HepG2 (cell line): Measurements from ENCODE around the gene GNAT2. TPM values are rescaled to one million over a fixed set of nuclear protein-coding genes. Genes with fewer than 3 reads are reported as not detected.

Experiments
- ATAC-seq: fragments of 200-7000 bp; cut with Tn5 transposase; 3 replicates; pipeline ENCODE4 v1.9.1; 2020; ENCODE audit warnings: mild to moderate bottlenecking, moderate library complexity
- BruUV-seq: library from RNA; stranded (reverse); fragments of 400-500 nt; replicated peaks from 2 replicates; lab custom pipeline; 2021; lab: Mats Ljungman, UMichigan
- CTCF ChIA-PET: fragments of 300-600 bp; formaldehyde crosslinking; extraction: SDS; loops from one replicate; lab custom pipeline; 2021; ENCODE audit warnings: low total read pairs, inconsistent platforms, low intra/inter-chr PET ratio; lab: Yijun Ruan, JAX
- POLR2A ChIA-PET: fragments of 350-600 bp; sonication (Branson Sonifier 250); formaldehyde crosslinking; loops from one replicate; lab custom pipeline; 2020; ENCODE audit warnings: antibody characterized with exemption, inconsistent platforms; lab: Yijun Ruan, JAX
- DNase-seq: peaks from one replicate; pipeline ENCODE4 v3.0.0-alpha.2; 2015; ENCODE audit warnings: low spot score
- FAIRE-seq: peaks from 3 replicates; lab custom pipeline; 2011; peaks lifted over from hg19 to GRCh38; lab: Jason Lieb, UNC
- H2AFZ ChIP-seq: one replicate; pipeline ENCODE4 v1.6.1; 2011; ENCODE audit warnings: low read length, inconsistent platforms
- H3K27ac ChIP-seq: fragments of 300-600 bp; 3 replicates; pipeline ENCODE4 v1.8.0; 2011; ENCODE audit warnings: mixed run types, mild to moderate bottlenecking, mixed read lengths, low read length, inconsistent platforms; ENCODE audit not compliant: insufficient read depth; ENCODE audit errors: extremely low read length
- H3K27me3 ChIP-seq, 2 experiments: fragments of 200-600 bp in 1 of 2; 2 replicates in 1 of 2; 3 replicates in 1 of 2; pipeline versions ENCODE4 v1.6.0 to v1.8.0; 2011; ENCODE audit warnings: low read length in 2 of 2, mild to moderate bottlenecking in 2 of 2, moderate library complexity in 2 of 2, inconsistent platforms in 1 of 2; ENCODE audit not compliant: insufficient read depth in 2 of 2, control insufficient read depth in 1 of 2
- H3K36me3 ChIP-seq, 2 experiments: fragments of 200-600 bp in 1 of 2; replicated peaks in 1 of 2; 2 replicates in 1 of 2; 3 replicates in 1 of 2; pipeline versions ENCODE4 v1.5.1 to v1.8.0; 2011; ENCODE audit warnings: low read length in 2 of 2, inconsistent platforms in 1 of 2; ENCODE audit not compliant: insufficient read depth in 2 of 2, control insufficient read depth in 1 of 2
- H3K4me1 ChIP-seq: 2 replicates; pipeline ENCODE4 v1.5.1; 2012; ENCODE audit warnings: low read length, inconsistent platforms; ENCODE audit not compliant: insufficient read depth
- H3K4me2 ChIP-seq: 2 replicates; pipeline ENCODE4 v1.6.0; 2011; ENCODE audit warnings: low read depth, low read length, inconsistent platforms
- H3K4me3 ChIP-seq, 3 experiments: fragments of 200-600 bp in 1 of 3; sonication (generic), shearing (Covaris generic) in 1 of 3; replicated peaks in 1 of 3; 2 replicates each; pipeline ENCODE4 v1.5.1; 2011 to 2016; ENCODE audit warnings: low read length in 3 of 3, inconsistent platforms in 2 of 3, low read depth in 2 of 3, mild to moderate bottlenecking in 2 of 3, control low read depth in 1 of 3, mixed read lengths in 1 of 3; ENCODE audit not compliant: insufficient read depth in 1 of 3
- H3K79me2 ChIP-seq: one replicate; pipeline ENCODE4 v1.6.1; 2011; ENCODE audit warnings: low read length, inconsistent platforms; ENCODE audit not compliant: insufficient read depth
- H3K9ac ChIP-seq: 2 replicates; pipeline ENCODE4 v1.6.0; 2011; ENCODE audit warnings: mild to moderate bottlenecking, low read depth, low read length, inconsistent platforms; ENCODE audit not compliant: insufficient read depth
- H3K9me3 ChIP-seq: 2 replicates; pipeline ENCODE4 v1.5.1; 2012; ENCODE audit warnings: mild to moderate bottlenecking, low read length
- H4K20me1 ChIP-seq: 2 replicates; pipeline ENCODE4 v1.6.0; 2011; ENCODE audit warnings: inconsistent platforms, mild to moderate bottlenecking, low read length, moderate library complexity; ENCODE audit not compliant: insufficient read depth
- ARNT ChIP-seq: fragments of 450-650 bp; IDR thresholded peaks from 2 replicates; pipeline ENCODE4 v1.6.1; 2017
- CBX5 ChIP-seq: sonication (generic); formaldehyde crosslinking; IDR thresholded peaks from 2 replicates; pipeline ENCODE4 v1.4.0; 2020; ENCODE audit warnings: missing genetic modification reagents, borderline replicate concordance
- DPF2 ChIP-seq: sonication (generic); formaldehyde crosslinking; IDR thresholded peaks from 2 replicates; pipeline ENCODE4 v1.4.0; 2020; ENCODE audit warnings: mild to moderate bottlenecking, low read depth, missing genetic modification reagents, borderline replicate concordance
- HMG20B ChIP-seq: conservative IDR thresholded peaks from 2 replicates; pipeline ENCODE4 v1.6.1; 2016; ENCODE audit warnings: missing genetic modification reagents, missing compliant biosample characterization
- PHB2 ChIP-seq: fragments of 450-650 bp; IDR thresholded peaks from 2 replicates; pipeline ENCODE4 v1.6.1; 2018; ENCODE audit not compliant: partially characterized antibody
- RAD21 ChIP-seq: fragments of 450-650 bp; formaldehyde crosslinking; IDR thresholded peaks from 2 replicates; pipeline ENCODE4 v1.5.0; 2020; ENCODE audit warnings: mild to moderate bottlenecking
- REL ChIP-seq: sonication (generic); formaldehyde crosslinking; conservative IDR thresholded peaks from 2 replicates; pipeline ENCODE4 v1.8.0; 2022; ENCODE audit warnings: mild to moderate bottlenecking, missing genetic modification reagents, moderate library complexity
- RFXANK ChIP-seq: IDR thresholded peaks from 2 replicates; pipeline ENCODE4 v1.6.1; 2016
- XBP1 ChIP-seq: sonication (generic); formaldehyde crosslinking; IDR thresholded peaks from 2 replicates; pipeline ENCODE4 v1.5.0; 2020; ENCODE audit warnings: missing genetic modification reagents
- ZMYM4 ChIP-seq: sonication (generic); formaldehyde crosslinking; IDR thresholded peaks from 2 replicates; pipeline ENCODE4 v1.8.1; 2023; ENCODE audit warnings: mild to moderate bottlenecking, missing genetic modification reagents
- ZNF207 ChIP-seq: fragments of 450-650 bp; IDR thresholded peaks from 2 replicates; pipeline ENCODE4 v1.6.1; 2016; ENCODE audit warnings: antibody characterized with exemption, borderline replicate concordance
- ZNF430 ChIP-seq: sonication (generic); formaldehyde crosslinking; IDR thresholded peaks from 2 replicates; pipeline ENCODE4 v1.9.0; 2021; ENCODE audit warnings: mild to moderate bottlenecking, missing genetic modification reagents
- ZNF563 ChIP-seq: sonication (generic); formaldehyde crosslinking; IDR thresholded peaks from 2 replicates; pipeline ENCODE4 v1.8.0; 2022; ENCODE audit warnings: mild to moderate bottlenecking, moderate library complexity, missing genetic modification reagents
- ZZZ3 ChIP-seq: sonication (generic); formaldehyde crosslinking; IDR thresholded peaks from 2 replicates; pipeline ENCODE4 v1.4.0; 2020; ENCODE audit warnings: missing genetic modification reagents, mild to moderate bottlenecking, borderline replicate concordance
- in situ Hi-C: cut with HindIII; loops from 2 replicates; pipeline ENCODE4 v1.10.0; 2017; ENCODE audit warnings: low pct_unique_long_range_greater_than_20kb; ENCODE audit not compliant: extremely low pct_ligation_motif_present
- intact Hi-C: fragments of 100-400 bp; cut with micrococcal nuclease; formaldehyde crosslinking; loops from one replicate; pipeline ENCODE4 v1.10.0; 2022; ENCODE audit not compliant: unreplicated experiment
- polyA plus RNA-seq, 8 experiments: library from polyadenylated mRNA; depleted of rRNA in 3 of 8; stranded (reverse) in 7 of 8; unstranded in 1 of 8; fragments of >200 nt; fragmentation: Illumina TruSeq in 4 of 8; extraction: Trizol in 4 of 8; gene quantifications; 2 replicates each; pipeline versions ENCODE4 v1.2.1 to v1.2.3, GENCODE V29; 2011 to 2016; ENCODE audit warnings: low read depth in 4 of 8, missing spikeins in 1 of 8, mixed read lengths in 1 of 8; ENCODE audit not compliant: insufficient read depth in 1 of 8
- total RNA-seq, 5 experiments: library from RNA; depleted of rRNA; stranded (reverse); fragments of >200 nt; fragmentation: Illumina TruSeq; extraction: Trizol; gene quantifications; 2 replicates each; pipeline ENCODE4 v1.2.3, GENCODE V29; 2016; ENCODE audit warnings: low read depth in 1 of 5
- TF ChIP-seq, protein P1 (sequence below): sonication (generic); formaldehyde crosslinking; IDR thresholded peaks from 2 replicates; pipeline ENCODE4 v1.4.0; 2020; ENCODE audit warnings: missing genetic modification reagents
- TF ChIP-seq, protein P2 (sequence below): sonication (generic); formaldehyde crosslinking; IDR thresholded peaks from 2 replicates; pipeline ENCODE4 v1.4.0; 2020; ENCODE audit warnings: mild to moderate bottlenecking, missing genetic modification reagents
- TF ChIP-seq, protein P3 (sequence below): IDR thresholded peaks from 2 replicates; pipeline ENCODE4 v1.6.1; 2012; ENCODE audit warnings: low read depth, low read length, improper control_type of control experiment
- TF ChIP-seq, protein P4 (sequence below): sonication (generic); formaldehyde crosslinking; IDR thresholded peaks from 2 replicates; pipeline ENCODE4 v1.8.1; 2022; ENCODE audit warnings: low read depth, mild to moderate bottlenecking, missing genetic modification reagents

GNAT2 gene
- total and polyA plus RNA-seq, 2 of the 13 experiments (the other 11 are each of a cell fraction or from before 2014, with no cell fraction given) = 0.08 to 0.20 TPM

DNA sequence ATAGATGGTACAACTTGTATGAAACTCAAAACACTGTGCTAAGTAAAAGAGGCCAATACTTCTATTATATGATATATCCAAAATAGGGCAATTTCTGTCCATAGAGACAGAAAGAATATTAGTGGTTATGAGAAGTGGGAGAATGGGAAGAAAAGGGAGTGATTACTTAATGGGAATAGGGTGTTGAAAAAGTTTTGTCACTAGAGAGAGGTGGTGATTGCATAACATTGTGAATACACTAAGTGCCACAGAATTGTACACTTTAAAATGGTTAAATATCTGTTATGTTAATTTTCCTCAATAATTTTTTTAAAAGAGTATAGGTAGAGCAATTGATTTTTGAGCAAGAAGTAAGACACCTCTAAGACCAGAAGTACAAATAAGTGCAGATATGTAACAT is 29.7 kb downstream of the GNAT2 start:
- H3K4me2 ChIP-seq = no peak overlapping the region
- TF ChIP-seq ZMYM4 (CRISPR knock-in tag) (no peak), ZZZ3 (CRISPR knock-in tag) (no peak), ZNF207 (no peak), DPF2 (CRISPR knock-in tag) (no peak), XBP1 (no peak), CBX5 (CRISPR knock-in tag) (no peak), PHB2 (no peak), ARNT (no peak), ZNF430 (no peak), RFXANK (CRISPR knock-in tag) (no peak), ZNF563 (no peak), REL (no peak), HMG20B (CRISPR knock-in tag) (no peak), RAD21 (no peak)
- TF ChIP-seq, protein P1, sequence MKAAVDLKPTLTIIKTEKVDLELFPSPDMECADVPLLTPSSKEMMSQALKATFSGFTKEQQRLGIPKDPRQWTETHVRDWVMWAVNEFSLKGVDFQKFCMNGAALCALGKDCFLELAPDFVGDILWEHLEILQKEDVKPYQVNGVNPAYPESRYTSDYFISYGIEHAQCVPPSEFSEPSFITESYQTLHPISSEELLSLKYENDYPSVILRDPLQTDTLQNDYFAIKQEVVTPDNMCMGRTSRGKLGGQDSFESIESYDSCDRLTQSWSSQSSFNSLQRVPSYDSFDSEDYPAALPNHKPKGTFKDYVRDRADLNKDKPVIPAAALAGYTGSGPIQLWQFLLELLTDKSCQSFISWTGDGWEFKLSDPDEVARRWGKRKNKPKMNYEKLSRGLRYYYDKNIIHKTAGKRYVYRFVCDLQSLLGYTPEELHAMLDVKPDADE (CRISPR knock-in tag) = no peak
- TF ChIP-seq, protein P2, sequence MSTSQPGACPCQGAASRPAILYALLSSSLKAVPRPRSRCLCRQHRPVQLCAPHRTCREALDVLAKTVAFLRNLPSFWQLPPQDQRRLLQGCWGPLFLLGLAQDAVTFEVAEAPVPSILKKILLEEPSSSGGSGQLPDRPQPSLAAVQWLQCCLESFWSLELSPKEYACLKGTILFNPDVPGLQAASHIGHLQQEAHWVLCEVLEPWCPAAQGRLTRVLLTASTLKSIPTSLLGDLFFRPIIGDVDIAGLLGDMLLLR = no peak
- TF ChIP-seq, protein P3, sequence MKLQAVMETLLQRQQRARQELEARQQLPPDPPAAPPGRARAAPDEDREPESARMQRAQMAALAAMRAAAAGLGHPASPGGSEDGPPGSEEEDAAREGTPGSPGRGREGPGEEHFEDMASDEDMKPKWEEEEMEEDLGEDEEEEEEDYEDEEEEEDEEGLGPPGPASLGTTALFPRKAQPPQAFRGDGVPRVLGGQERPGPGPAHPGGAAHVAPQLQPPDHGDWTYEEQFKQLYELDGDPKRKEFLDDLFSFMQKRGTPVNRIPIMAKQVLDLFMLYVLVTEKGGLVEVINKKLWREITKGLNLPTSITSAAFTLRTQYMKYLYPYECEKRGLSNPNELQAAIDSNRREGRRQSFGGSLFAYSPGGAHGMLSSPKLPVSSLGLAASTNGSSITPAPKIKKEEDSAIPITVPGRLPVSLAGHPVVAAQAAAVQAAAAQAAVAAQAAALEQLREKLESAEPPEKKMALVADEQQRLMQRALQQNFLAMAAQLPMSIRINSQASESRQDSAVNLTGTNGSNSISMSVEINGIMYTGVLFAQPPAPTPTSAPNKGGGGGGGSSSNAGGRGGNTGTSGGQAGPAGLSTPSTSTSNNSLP = no peak
- TF ChIP-seq, protein P4, sequence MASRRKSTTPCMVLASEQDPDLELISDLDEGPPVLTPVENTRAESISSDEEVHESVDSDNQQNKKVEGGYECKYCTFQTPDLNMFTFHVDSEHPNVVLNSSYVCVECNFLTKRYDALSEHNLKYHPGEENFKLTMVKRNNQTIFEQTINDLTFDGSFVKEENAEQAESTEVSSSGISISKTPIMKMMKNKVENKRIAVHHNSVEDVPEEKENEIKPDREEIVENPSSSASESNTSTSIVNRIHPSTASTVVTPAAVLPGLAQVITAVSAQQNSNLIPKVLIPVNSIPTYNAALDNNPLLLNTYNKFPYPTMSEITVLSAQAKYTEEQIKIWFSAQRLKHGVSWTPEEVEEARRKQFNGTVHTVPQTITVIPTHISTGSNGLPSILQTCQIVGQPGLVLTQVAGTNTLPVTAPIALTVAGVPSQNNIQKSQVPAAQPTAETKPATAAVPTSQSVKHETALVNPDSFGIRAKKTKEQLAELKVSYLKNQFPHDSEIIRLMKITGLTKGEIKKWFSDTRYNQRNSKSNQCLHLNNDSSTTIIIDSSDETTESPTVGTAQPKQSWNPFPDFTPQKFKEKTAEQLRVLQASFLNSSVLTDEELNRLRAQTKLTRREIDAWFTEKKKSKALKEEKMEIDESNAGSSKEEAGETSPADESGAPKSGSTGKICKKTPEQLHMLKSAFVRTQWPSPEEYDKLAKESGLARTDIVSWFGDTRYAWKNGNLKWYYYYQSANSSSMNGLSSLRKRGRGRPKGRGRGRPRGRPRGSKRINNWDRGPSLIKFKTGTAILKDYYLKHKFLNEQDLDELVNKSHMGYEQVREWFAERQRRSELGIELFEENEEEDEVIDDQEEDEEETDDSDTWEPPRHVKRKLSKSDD (CRISPR knock-in tag) = no peak
- ChIA-PET POLR2A (no interaction called here), CTCF (no interaction called here)
- ATAC-seq (no peak), FAIRE-seq (no peak), DNase-seq (no peak)
- no peak overlapping the region for H3K9ac ChIP-seq
- BruUV-seq = no TSS peak
- H3K4me1 ChIP-seq = peaks cover 41% of the 10 kb centered on the region
- peaks cover 18 to 43% of the 10 kb centered on the region in 2 experiments for H3K36me3 ChIP-seq
- in situ Hi-C loops (no loop called here), intact Hi-C loops (loop anchor here (5.0 kb wide), 1 partner anchor 42 kb away; the partner anchor contains the start of gene GNAI3)
- no peaks in the 10 kb centered on the region for H3K9me3 ChIP-seq
- no peak overlapping the region for H3K4me3 ChIP-seq
- H3K27ac ChIP-seq = no peak overlapping the region
- H3K79me2 ChIP-seq = no peaks in the 10 kb centered on the region
- H3K27me3 ChIP-seq = no peaks in the 10 kb centered on the region; a peak in 1 of 5 replicates
- H2AFZ ChIP-seq = no peak overlapping the region
- no peaks in the 10 kb centered on the region for H4K20me1 ChIP-seq
